C1 segment of cervical spinal cord (tissue), 14 donors: ENCODE data around the gene API5.
A peak's percentile ranks its signal among the peaks of the same experiment; 100 is the strongest.
"Not testable (repeated sequence)": the region's sequence is repeated elsewhere in the genome, so short reads cannot be mapped to it uniquely, and the experiment has no call there.

ENCODE experiments used
- DNase-seq, 14 donors: peaks; one replicate each; lab custom pipeline; 2025; lab: John Stamatoyannopoulos, UW

The API5 gene

DNA sequence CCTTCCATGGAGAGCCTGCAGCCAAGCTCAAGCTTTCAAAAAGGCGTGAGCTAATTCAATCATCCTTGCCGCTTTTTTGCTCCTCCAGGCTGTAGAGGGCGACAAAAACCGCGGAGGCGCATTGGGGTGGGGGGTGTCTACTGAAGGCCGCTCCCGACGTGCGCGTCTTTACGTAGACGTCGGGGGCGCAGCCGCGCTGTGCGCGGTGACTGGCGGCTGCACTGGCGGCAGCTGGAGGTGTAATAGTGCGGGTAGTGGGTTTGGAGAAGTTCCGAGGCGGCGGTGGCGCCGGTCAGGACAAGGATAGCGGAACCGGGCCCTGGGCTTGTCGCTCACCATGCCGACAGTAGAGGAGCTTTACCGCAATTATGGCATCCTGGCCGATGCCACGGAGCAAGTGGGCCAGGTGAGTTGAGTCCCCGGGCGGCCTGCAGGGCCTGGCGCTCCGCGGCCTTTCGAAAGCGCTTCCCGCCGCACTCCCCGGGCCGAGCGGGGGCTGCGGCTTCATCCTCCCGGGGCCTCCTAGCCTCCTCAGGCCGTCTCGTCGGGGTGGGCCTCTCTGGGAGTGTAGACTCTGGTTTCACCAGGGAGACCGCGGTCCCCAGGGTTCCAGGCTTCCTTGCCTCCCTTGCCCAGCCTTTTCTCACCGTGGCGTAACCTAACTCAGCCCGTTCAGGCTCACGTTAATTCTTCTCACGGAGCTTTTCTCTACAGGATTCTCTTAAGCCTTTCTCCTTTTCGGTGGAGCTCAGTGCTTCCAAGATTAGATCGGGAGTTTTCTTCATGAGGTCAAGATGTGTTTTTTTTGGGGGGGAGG is at the start of gene API5:
TSS of gene API5 (plus strand) at position 206 of the 817 bp plus-strand sequence. CDS start at position 338, 132 bp downstream.
- peak; percentile 35 to 92 (median 82) for DNase-seq

DNA sequence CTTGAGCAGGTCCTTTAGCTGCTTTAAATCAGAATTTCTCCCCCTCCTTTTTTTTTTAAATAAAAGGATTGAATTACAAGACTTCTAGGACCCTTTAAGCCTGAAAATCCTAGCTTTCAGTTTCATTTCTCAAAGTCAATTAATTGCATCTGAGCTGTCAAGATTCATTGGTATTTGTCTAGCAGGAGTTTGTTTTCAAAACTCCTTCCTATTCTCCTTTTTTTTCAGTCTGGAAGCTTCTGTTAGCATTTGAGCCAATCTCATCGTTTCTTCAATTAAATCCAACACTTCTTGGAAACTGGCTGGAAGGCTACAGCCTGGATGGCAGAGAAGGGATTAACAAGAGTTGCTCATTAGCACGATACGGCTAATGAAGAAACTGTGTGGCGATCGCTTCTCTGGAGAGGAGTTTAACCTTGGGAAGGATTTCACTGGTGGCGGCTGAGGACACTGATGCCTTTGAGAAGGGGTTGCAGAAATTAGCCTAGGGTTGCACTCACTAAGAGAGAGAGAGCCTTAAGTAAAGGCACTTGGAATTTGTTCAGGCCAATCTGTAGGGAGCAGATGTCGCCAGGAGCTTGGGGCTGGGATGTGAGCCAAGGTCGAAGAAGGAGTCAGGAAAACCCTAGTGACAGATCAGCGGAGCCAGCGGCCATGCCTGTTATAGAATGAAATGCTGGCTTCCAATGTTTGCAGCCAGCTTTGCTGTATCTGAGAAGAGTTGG is 43.8 kb upstream of the API5 start:
- peak in 6 of 14 donors; percentile 14 to 81 (median 42) for DNase-seq

DNA sequence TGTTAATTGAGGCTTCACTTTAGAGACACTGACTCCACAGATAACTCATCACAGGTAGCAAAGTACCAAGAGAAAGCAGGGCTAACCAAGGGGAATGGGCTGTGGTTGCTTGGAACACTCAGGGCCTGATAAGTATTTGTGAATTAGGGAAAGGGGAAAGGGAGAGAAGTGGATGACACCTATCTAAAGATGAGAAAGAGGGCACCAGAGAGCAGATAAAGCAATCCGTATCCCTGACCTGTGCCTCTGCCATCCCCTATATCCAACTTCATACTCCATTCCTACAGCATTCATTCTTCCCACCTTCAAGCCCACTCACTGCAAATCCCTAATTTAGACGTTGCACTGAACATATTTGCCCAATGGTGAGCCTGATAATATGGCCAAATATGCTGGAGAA is 43.0 kb upstream of the API5 start:
- peak in 1 of 14 donors; percentile 49 for DNase-seq

DNA sequence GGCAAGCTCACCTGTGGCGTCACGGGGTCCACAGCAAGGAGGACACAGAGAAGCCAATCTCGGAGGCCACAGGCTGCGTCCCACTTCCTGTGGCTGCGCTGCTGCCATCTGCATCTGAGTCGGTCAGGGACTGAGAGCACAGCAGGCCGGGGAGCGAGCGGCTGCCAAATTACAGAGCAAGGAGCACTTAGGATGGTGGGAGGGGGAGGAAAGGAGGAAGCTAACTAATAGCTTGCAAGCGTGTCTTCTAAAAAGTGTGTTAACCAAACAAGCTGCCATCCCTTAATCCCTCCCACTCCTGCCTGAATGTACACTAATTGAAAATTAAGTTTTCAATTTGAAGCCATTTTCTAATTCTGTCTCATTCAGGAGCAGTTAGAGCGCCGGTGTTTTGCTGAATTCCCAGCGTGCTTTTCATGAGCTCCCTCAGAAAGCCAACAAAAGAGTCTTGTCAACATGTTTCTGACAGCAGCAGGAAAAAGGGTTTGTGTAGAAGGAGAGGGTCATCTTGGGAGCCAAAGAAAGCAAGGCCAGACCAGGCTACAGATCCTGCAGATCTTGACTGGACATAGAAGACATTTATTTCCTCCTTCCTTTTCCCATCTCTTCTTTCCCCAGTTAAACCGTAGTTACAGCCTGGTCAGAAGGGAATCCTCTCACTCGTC is 42.4 kb upstream of the API5 start:
- peak in 5 of 14 donors; percentile 1 to 83 (median 6) for DNase-seq

DNA sequence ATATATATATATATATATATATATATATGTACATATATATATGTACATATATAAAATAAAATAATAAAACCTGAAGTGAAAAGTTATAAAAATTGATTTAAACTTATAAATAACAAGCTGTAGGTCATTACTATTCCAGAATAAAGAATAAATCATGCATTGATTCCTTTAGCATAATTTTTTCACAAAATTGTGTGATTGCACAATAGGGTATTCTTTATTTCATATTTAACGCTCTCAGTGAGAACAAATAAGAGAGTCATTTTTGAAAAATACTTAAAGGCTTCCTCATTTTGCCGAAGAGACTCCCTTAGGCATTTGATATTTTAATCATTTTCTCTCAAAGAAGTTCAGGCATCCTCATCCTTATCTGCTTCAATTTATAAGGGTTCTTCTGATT is 41.3 kb upstream of the API5 start:
- DNase-seq = no peak

DNA sequence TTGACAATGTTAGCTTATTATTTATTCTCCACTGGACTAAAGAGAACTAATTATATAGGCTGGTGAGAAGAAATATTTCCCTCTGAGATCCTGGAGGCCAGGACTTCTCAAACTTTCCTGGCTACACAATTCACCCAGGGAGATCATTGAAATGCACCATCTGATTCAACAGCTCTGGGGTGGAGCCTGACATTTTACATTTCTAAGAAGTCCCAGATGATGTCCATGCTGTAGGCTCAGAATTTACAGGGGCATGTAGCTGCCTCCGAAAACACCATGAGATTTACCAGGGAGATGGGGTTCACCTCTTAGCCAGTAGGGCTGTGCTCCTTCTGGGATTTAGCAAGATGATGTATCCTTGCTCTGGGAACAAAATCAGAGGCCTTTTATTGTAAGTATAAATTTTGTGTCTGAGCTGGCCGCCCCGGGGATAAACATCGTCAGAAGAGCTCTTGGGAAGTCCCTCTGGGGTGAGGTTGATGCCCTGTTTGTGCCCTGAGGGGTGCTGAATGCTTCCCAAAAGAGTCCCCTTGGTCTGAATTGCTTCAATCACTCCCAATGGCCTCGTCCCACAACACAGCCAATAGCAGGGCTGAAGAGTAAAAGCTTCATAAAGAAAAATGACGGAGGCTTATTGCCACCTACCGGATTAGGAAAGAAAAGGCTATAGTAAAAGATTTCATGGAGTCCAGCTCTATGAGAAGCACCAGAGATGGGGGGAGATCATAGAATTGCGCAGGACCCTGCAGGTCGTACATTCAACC is 33.4 kb upstream of the API5 start:
- DNase-seq = peak in 1 of 14 donors; percentile 4

DNA sequence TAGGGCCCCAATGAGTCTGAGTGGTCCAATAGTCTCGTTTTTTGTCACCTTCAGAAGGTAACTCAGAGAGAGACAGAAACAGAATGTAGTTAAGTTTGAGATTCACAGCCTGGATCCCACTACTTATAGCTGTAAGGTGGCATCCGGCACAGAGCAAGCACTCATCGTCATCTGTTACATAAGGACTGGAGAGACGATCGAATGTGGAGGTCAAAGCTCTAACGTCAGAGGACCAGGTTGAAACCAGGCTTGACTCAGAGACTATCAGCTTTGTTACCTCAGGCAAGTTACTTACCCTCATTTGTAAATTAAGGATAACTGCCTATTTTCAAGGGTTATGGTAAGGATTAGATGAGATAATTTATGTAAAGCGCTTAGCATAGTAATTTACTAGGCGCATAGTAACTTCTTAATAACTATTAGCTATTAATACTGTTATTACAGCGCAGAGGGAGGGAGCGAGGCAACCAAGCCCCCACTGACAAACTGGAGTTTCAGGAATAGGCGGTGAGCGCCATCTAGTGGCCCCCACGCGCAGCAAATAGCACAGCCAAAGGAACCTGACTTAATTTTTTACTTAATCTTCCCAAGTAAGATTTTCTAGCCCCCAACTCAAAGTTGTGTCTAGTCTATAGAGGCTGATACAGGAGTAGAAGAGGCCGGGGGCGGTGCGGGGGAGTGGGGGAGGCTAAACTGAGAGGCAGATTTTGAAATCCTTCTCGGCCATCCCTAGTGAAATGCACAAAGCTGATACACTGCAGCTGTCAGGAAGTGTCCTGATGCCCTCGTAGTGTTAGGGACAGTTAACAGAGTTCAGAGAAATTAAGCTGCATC is 29.0 kb upstream of the API5 start:
- DNase-seq = peak in 8 of 14 donors; percentile 3 to 30 (median 14)

DNA sequence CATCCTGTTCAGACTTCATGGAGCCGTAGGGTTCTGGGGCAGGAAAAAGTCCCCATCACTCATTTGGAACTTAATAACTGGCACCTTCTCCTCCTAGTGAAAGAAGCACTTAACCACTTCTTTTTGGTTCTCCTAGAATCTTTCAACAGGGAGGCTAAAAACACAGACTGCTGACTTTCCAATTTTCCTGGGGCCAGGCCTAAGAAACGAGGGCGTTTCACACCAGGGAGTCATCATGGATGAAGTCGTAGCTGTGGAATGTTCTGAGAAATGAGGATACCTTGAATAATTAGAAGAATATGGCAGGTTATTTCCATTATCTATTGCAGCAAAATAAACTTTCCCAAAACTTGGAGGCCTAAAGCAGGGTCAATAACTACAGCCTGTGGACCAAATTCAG is 26.0 kb upstream of the API5 start:
- no peak for DNase-seq

DNA sequence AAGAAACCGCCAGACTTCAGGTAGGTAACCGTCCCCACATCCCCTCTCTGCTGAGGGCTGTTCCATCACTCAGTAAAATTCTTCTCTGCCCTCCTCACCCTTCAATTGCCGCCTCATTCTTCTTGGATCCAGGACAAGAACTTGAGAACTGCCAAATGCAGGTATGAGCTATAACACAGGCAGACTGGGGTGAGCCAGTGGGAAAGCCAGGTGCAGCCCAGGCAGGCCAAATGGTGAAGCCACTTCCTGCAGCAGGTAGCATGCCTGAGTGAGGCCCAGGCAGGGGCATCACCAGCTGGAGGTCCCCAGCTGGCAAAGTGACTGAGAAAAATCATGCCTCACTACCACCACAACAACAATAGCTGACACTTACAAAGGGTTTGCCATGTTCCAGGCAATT is 22.4 kb upstream of the API5 start:
- DNase-seq = no peak

DNA sequence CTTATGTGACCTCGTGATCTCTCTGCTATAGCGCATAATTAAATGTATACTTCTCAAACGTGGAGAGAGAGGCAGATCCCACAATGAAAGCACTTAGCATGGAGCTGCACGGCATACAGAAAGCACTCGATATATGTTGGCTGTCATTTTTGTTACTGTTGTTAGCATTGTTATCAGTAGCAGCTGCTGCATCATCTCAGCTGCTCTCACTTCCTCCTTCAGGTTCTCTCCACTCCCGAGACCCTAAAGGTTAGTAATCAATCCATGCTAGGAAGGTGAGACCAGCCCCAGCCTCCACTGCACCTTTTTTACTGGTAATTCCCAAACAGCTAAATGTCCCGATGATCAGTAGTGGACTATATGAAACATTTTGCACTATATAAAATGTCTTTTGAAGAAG is 13.4 kb upstream of the API5 start:
- DNase-seq = no peak

DNA sequence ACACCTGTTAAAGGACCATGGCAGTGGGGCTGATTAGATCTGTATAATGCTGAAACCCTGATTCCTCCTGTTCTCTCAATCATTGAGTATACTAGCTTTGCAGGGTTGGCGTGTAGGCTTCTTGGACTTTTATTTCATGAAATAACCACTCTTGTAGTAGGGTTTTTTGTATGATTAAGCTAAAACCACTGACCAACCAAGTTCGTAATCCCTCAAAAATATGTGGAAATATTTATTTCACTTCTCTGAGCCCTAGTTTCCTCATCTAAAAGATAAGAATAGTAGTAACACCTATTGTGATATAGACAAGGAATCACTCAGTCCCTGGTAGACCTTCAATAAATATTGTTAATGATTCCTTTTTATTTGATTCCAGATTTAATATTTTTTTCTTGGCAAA is 4.2 kb downstream of the API5 start:
- no peak for DNase-seq

DNA sequence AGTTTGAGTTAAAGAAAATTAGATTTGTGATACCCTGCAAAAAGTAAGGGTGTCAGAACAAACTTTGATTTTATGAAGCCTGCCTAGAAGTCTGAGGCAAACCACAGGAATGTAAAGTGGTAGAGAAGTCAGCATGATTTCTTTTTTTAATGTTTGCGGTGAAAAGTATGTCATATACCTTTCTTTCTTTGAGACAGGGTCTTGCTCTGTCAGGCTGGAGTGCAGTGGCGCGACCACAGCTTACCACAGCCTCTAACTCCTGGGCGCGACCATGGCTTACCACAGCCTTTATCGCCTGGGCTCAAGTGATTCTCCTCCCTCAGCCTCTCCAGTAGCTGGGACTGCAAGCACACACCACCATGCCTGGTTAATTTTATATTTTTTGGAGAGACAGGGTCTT is 4.7 kb downstream of the API5 start:
- no peak for DNase-seq

DNA sequence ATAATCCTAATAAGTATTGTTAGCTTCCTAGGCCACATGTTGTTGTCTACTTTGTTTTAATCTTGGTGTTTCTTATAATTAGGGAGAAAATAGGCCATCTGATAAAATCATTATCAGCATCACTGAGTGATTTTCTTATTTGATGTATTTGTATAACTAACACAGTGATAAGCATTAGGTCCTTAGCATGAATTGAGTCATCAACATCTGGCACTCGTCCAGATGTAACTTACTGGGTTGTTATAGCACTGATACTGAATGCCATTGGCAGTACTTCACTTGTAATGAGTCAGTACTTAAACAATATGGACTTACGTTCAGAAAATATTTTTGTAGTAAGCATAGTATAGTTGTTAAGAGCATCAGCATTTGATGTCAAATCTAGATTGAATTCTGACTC is 16.2 kb downstream of the API5 start:
- no peak for DNase-seq

DNA sequence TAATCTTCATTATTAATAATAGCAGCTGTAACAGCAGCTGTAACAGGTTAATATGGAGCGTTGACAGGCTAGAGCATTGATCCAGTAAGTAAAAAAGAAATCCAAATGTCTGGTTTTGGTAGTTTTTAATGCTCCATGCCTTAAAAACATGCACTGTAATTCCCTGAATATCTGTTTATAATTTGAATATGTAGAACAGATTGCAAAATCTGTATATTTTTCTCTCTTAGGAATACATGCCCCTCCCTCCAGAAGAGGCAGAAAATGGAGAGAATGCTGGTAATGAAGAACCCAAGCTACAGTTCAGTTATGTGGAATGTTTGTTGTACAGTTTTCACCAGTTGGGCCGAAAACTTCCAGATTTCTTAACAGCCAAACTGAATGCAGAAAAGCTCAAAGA is 16.7 kb downstream of the API5 start:
- DNase-seq = no peak

DNA sequence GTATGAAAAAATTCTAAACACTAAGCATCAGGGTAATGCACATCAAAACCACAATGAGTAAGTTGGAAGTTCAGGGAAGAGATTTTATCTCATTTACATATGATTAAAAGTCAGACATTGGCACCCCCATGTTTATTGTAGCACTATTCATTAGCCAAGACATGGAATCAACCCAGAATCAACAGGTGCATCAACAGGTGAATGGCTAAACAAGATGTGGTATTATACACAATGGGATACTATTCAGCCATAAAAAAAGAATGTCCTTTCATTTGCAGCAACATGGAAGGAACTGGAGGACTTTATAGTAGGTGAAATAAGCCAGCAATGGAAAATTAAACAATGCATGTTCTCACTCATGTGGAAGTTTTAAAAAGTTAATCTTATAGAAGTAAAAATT is 29.4 kb downstream of the API5 start:
- no peak for DNase-seq

DNA sequence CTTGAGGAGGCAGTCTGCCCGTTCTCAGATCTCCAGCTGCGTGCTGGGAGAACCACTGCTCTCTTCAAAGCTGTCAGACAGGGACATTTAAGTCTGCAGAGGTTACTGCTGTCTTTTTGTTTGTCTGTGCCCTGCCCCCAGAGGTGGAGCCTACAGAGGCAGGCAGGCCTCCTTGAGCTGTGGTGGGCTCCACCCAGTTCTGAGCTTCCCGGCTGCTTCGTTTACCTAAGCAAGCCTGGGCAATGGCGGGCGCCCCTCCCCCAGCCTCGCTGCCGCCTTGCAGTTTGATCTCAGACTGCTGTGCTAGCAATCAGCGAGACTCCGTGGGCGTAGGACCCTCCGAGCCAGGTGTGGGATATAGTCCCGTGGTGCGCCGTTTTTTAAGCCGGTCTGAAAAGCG is 39.6 kb downstream of the API5 start:
- not testable (repeated sequence) for DNase-seq

DNA sequence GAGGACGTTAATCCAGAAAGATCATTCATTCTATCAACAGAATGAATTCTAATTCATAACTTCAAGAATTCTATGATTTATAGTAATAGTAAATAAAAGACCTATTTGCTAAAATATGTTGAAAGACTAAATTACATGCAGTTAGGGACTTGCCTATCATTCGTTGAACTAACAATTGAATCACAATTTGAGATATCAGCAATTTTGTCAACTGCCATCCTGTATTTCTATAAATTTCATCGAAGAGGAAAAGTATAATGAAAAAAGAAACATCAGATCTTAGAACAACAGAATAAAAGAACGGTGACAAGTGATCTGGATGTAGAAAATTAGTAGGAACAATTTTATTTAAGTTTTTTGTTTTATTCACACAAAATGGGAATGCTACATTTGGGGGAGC is 42.5 kb downstream of the API5 start:
- no peak for DNase-seq

DNA sequence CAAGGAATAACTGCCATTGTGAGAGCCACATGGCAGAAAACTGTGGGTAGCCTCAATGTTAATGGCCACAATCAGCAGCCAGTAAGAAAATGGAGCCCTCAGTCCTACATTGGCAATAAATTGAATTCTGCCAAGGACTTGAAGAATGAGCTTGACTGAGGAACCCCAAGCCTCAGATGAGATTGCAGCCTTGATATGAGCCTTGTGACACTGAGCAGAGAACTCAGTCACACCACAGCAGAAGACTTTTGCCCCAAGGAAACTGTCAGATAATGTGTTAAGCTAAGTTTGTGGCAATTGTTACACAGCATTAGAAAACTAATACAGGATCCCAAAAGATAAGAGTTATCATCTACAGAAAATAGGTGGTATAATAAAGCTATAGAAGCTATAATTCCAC is 44.5 kb downstream of the API5 start:
- no peak for DNase-seq

DNA sequence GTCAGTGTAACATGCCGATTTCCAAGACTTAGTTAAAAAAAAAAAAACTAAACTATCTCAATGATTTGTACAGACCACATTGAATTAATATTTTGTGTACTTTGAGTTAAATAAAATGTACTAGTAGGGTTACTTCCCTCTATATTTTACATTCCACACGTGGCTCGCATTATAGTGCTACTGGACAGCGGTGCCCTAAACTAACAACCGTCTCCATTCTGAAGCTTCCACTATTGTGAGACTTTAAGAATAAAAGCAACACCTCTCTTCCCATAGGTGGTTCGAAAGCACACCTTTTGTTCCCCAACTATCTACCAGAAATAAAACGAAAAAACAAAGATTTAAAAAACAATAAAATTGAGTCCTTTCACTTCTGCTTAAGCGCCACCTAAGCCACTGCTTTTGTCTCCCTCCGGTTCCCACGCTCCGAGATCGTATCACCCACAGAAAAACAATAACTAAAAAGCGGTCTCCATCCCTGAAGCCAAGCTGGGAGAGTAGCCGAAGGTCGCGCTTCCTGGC is 46.5 kb downstream of the API5 start:
- DNase-seq = no peak

DNA sequence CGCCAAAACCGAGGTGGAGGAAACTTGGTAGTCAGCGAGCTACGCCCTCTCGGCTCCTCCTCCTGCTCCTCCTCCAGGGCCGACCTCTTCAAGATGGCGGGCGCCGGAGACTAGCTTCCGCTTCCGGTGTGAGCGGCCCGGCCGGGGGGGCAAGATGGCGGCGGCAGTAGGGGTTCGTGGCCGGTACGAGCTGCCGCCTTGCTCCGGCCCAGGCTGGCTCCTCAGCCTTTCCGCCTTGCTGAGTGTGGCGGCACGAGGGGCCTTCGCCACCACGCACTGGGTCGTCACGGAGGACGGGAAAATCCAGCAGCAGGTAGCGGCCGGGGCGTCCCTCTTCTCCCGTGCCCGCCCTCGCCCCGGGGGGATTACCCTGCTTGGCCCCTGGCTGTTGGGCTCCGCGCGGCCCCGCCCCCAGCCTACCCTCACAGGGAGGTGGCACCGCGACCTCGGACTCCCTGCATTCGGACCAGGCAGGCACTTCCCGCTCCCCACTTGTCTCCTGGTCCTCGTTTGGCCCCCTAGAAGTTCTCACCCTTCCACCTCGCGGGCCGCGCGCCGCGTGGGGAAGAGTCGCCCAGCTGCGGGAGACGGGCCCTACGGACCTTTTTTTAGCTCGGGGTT is 47.1 kb downstream of the API5 start, which contains the start of gene TTC17:
TSS of gene TTC17 (plus strand) at position 120 of the 621 bp plus-strand sequence. CDS start at position 155, 35 bp downstream.
- peak; percentile 26 to 94 (median 91) for DNase-seq
